Astrocyte (in vitro differentiated cells and primary cell): ENCODE measurements around the gene SAMM50. TPM values are rescaled to one million over a fixed set of nuclear protein-coding genes. Genes with fewer than 3 reads are reported as not detected.

Experiments
- DNase-seq: peaks from one replicate; pipeline ENCODE4 v3.0.0-alpha.2; 2010; ENCODE audit warnings: low read depth
- FAIRE-seq: peaks from 2 replicates; lab custom pipeline; 2011; peaks lifted over from hg19 to GRCh38; lab: Jason Lieb, UNC
- H2AFZ ChIP-seq: 2 replicates; pipeline ENCODE4 v1.6.0; 2012; ENCODE audit warnings: low read depth, low read length, inconsistent platforms
- H3K27ac ChIP-seq: 2 replicates; pipeline ENCODE4 v1.5.1; 2011; ENCODE audit warnings: low read depth, low read length, inconsistent platforms
- H3K27me3 ChIP-seq: 2 replicates; pipeline ENCODE4 v1.6.0; 2011; ENCODE audit warnings: low read length, inconsistent platforms; ENCODE audit not compliant: insufficient read depth
- H3K36me3 ChIP-seq: 2 replicates; pipeline ENCODE4 v1.5.1; 2011; ENCODE audit warnings: low read length, inconsistent platforms; ENCODE audit not compliant: insufficient read depth
- H3K4me1 ChIP-seq: 2 replicates; pipeline ENCODE4 v1.5.1; 2011; ENCODE audit warnings: low read length, inconsistent platforms; ENCODE audit not compliant: insufficient read depth
- H3K4me2 ChIP-seq: 2 replicates; pipeline ENCODE4 v1.6.0; 2012; ENCODE audit warnings: low read length, inconsistent platforms
- H3K4me3 ChIP-seq: 2 replicates; pipeline ENCODE4 v1.5.1; 2011; ENCODE audit warnings: low read depth, mild to moderate bottlenecking, low read length, inconsistent platforms; ENCODE audit not compliant: insufficient read depth
- H3K79me2 ChIP-seq: 2 replicates; pipeline ENCODE4 v1.6.0; 2012; ENCODE audit warnings: mild to moderate bottlenecking, low read length, inconsistent platforms; ENCODE audit not compliant: insufficient read depth
- H3K9ac ChIP-seq: 2 replicates; pipeline ENCODE4 v1.6.0; 2012; ENCODE audit warnings: mild to moderate bottlenecking, low read length, inconsistent platforms
- H3K9me3 ChIP-seq: 2 replicates; pipeline ENCODE4 v1.5.1; 2012; ENCODE audit warnings: low read depth, mild to moderate bottlenecking, low read length, inconsistent platforms; ENCODE audit not compliant: insufficient read depth
- H4K20me1 ChIP-seq: 2 replicates; pipeline ENCODE4 v1.6.0; 2012; ENCODE audit warnings: low read length, inconsistent platforms; ENCODE audit not compliant: insufficient read depth
- H3K27ac Mint-ChIP-seq: one replicate; pipeline ENCODE4 v1.8.0; 2021; ENCODE audit warnings: mild to moderate bottlenecking, mixed read lengths; ENCODE audit not compliant: unreplicated experiment
- H3K27me3 Mint-ChIP-seq: one replicate; pipeline ENCODE4 v1.8.0; 2021; ENCODE audit warnings: low read depth, mixed read lengths; ENCODE audit not compliant: unreplicated experiment
- H3K36me3 Mint-ChIP-seq: one replicate; pipeline ENCODE4 v1.8.0; 2021; ENCODE audit warnings: low read depth, mixed read lengths; ENCODE audit not compliant: unreplicated experiment
- H3K4me1 Mint-ChIP-seq: one replicate; pipeline ENCODE4 v1.8.0; 2021; ENCODE audit warnings: low read depth, mixed read lengths; ENCODE audit not compliant: unreplicated experiment
- H3K4me3 Mint-ChIP-seq: one replicate; pipeline ENCODE4 v1.8.0; 2021; ENCODE audit warnings: mild to moderate bottlenecking, moderate library complexity, mixed read lengths; ENCODE audit not compliant: unreplicated experiment
- H3K9me3 Mint-ChIP-seq: one replicate; pipeline ENCODE4 v1.8.0; 2021; ENCODE audit warnings: mild to moderate bottlenecking, mixed read lengths; ENCODE audit not compliant: unreplicated experiment
- EZH2 ChIP-seq: IDR thresholded peaks from 2 replicates; pipeline ENCODE4 v1.6.1; 2012; ENCODE audit warnings: mild to moderate bottlenecking, low read length, inconsistent platforms; ENCODE audit not compliant: insufficient read depth
- total RNA-seq: library from RNA; stranded (reverse); gene quantifications from 2 replicates; pipeline ENCODE4 v1.2.1, GENCODE V29; 2021
- TF ChIP-seq, protein P1 (sequence below): IDR thresholded peaks from 2 replicates; pipeline ENCODE4 v1.5.1; 2011; ENCODE audit warnings: low read depth, mild to moderate bottlenecking, inconsistent platforms, low read length, moderate library complexity; ENCODE audit not compliant: insufficient read depth

Gene SAMM50
- total RNA-seq, 1 donor from 2014 or later = 63.4 TPM

GRCh38 chr22:43974028-43974545 lies 18.8 kb downstream of the SAMM50 start:
- Mint-ChIP-seq H3K27ac (no peak overlapping the region), H3K27me3 (no peaks in the 10 kb centered on the region), H3K4me3 (no peak overlapping the region), H3K36me3 (peaks cover 18% of the 10 kb centered on the region), H3K4me1 (no peaks in the 10 kb centered on the region), H3K9me3 (no peaks in the 10 kb centered on the region)
- no peak overlapping the region for H3K9ac ChIP-seq
- H3K4me1 ChIP-seq = no peaks in the 10 kb centered on the region
- no peaks in the 10 kb centered on the region for H3K9me3 ChIP-seq
- no peak for TF ChIP-seq EZH2
- TF ChIP-seq, protein P1, sequence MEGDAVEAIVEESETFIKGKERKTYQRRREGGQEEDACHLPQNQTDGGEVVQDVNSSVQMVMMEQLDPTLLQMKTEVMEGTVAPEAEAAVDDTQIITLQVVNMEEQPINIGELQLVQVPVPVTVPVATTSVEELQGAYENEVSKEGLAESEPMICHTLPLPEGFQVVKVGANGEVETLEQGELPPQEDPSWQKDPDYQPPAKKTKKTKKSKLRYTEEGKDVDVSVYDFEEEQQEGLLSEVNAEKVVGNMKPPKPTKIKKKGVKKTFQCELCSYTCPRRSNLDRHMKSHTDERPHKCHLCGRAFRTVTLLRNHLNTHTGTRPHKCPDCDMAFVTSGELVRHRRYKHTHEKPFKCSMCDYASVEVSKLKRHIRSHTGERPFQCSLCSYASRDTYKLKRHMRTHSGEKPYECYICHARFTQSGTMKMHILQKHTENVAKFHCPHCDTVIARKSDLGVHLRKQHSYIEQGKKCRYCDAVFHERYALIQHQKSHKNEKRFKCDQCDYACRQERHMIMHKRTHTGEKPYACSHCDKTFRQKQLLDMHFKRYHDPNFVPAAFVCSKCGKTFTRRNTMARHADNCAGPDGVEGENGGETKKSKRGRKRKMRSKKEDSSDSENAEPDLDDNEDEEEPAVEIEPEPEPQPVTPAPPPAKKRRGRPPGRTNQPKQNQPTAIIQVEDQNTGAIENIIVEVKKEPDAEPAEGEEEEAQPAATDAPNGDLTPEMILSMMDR = no peak
- H3K27ac ChIP-seq = no peak overlapping the region
- no peak overlapping the region for H3K4me2 ChIP-seq
- H3K27me3 ChIP-seq = no peaks in the 10 kb centered on the region
- H3K79me2 ChIP-seq = no peaks in the 10 kb centered on the region
- H2AFZ ChIP-seq = no peak overlapping the region
- DNase-seq (no peak), FAIRE-seq (no peak)
- no peak overlapping the region for H3K4me3 ChIP-seq
- peaks cover 25% of the 10 kb centered on the region for H4K20me1 ChIP-seq
- peaks cover 37% of the 10 kb centered on the region for H3K36me3 ChIP-seq

DNA sequence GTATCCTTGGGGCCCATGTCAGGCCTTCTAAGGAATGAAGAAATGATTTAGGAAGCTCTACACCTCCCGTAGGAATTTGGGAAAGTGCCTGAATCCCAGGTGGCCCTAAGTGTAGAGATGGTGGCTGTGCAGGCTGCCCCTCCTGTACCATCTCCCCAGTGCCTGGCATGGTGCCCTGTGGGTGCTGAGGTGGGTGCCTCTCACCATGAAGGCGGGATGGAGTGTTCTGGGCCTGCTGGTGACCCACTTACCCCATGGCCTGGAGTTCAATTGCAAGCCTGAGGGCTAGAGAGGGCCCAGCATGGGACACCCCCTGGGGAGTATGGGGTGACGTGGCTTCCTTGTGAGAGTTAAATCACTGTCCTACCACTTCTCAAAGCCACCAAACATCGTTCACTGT lies 19.8 kb downstream of the SAMM50 start:
- Histone ChIP-seq H3K9me3 (no peaks in the 10 kb centered on the region), H3K9ac (no peak overlapping the region), H4K20me1 (peaks cover 17% of the 10 kb centered on the region), H3K27me3 (no peaks in the 10 kb centered on the region), H3K36me3 (peaks cover 43% of the 10 kb centered on the region), H3K4me3 (no peak overlapping the region), H2AFZ (no peak overlapping the region), H3K4me2 (no peak overlapping the region), H3K4me1 (no peaks in the 10 kb centered on the region), H3K79me2 (no peaks in the 10 kb centered on the region), H3K27ac (no peak overlapping the region)
- FAIRE-seq (no peak), DNase-seq (no peak)
- H3K27ac Mint-ChIP-seq = no peak overlapping the region
- peaks cover 14% of the 10 kb centered on the region for H3K36me3 Mint-ChIP-seq
- TF ChIP-seq, protein P1 = no peak
- no peak for TF ChIP-seq EZH2
- no peak overlapping the region for H3K4me3 Mint-ChIP-seq
- no peaks in the 10 kb centered on the region for H3K4me1 Mint-ChIP-seq
- no peaks in the 10 kb centered on the region for H3K9me3 Mint-ChIP-seq
- no peaks in the 10 kb centered on the region for H3K27me3 Mint-ChIP-seq
